OCI-LY1 (cell line): ENCODE measurements around the gene SDK1.

Experiments used
- CTCF ChIP-seq: fragments of 200-600 bp; sonication (generic), shearing (Covaris generic); IDR thresholded peaks from 2 replicates; pipeline ENCODE4 v1.5.1; 2017; ENCODE audit warnings: mild to moderate bottlenecking, antibody characterized with exemption, low read length, moderate library complexity, mixed read lengths
- EZH2 ChIP-seq: fragments of 200-600 bp; sonication (generic), shearing (Covaris generic); IDR thresholded peaks from 2 replicates; pipeline ENCODE4 v1.8.0; 2017; ENCODE audit warnings: borderline replicate concordance, mixed run types, mild to moderate bottlenecking, antibody characterized with exemption, low read length, moderate library complexity, mixed read lengths

- no peak for TF ChIP-seq CTCF
- TF ChIP-seq EZH2: no peak
Measured at GRCh38 chr7:4110438-4110837, 809.4 kb downstream of the SDK1 start.
